Uterus (tissue), 2 donors: ENCODE data around the gene S100A2.

ENCODE experiments used
- CTCF ChIP-seq, 4 experiments: fragments of 200-600 bp in 2 of 4; fragments of 450-650 bp in 2 of 4; sonication (generic) in 2 of 4; IDR thresholded peaks; one replicate each; pipeline ENCODE4 v1.5.1; 2016 to 2019; ENCODE audit warnings: antibody characterized with exemption in 4 of 4, mild to moderate bottlenecking in 2 of 4, moderate library complexity in 1 of 4
- POLR2A ChIP-seq, 2 donors: fragments of 450-650 bp; IDR thresholded peaks; one replicate each; pipeline ENCODE4 v1.6.1; 2016; ENCODE audit warnings: antibody characterized with exemption in 2 of 2, mild to moderate bottlenecking in 1 of 2, moderate library complexity in 1 of 2

- no peak for TF ChIP-seq CTCF (IDR thresholded peaks at IDR 0.05)
- TF ChIP-seq POLR2A (IDR thresholded peaks at IDR 0.05): no peak
Observed at GRCh38 chr1:153563991-153564390, 1.7 kb downstream of the S100A2 start.
